CD4-positive, alpha-beta T cell treated with Interleukin-4 for 4 hours (primary cell): ENCODE measurements around the gene INPP5D.
"Not testable (repeated sequence)": the region's sequence is repeated elsewhere in the genome, so short reads cannot be mapped to it uniquely, and the experiment has no call there.

Experiments
- DNase-seq: peaks from one replicate; pipeline ENCODE4 v3.0.0-alpha.2; 2020

Gene INPP5D

GRCh38 chr2:233147136-233147828 lies 87.1 kb downstream of the INPP5D start:
- no peak for DNase-seq

GRCh38 chr2:233147829-233148167 lies 87.7 kb downstream of the INPP5D start:
- no peak for DNase-seq

- no peak for DNase-seq
These were observed 88.2 kb downstream of the INPP5D start for GRCh38 chr2:233148354-233148753.

GRCh38 chr2:233152541-233152940 lies 92.4 kb downstream of the INPP5D start:
- no peak for DNase-seq

- DNase-seq, result no peak
These were observed 93.1 kb downstream of the INPP5D start for GRCh38 chr2:233153146-233153798.

GRCh38 chr2:233156001-233156400 lies 95.9 kb downstream of the INPP5D start:
- DNase-seq, result no peak

GRCh38 chr2:233156461-233156860 lies 96.3 kb downstream of the INPP5D start:
- DNase-seq, result not testable (repeated sequence)

- DNase-seq, result no peak
These were observed 101.6 kb downstream of the INPP5D start for GRCh38 chr2:233161730-233162129.

- DNase-seq, result no peak
These were observed 102.6 kb downstream of the INPP5D start for GRCh38 chr2:233162770-233163169.

GRCh38 chr2:233163486-233164103 lies 103.5 kb downstream of the INPP5D start:
- no peak for DNase-seq

- DNase-seq, result no peak
These were observed 104.0 kb downstream of the INPP5D start for GRCh38 chr2:233164128-233164635.

- no peak for DNase-seq
These were observed 104.8 kb downstream of the INPP5D start for GRCh38 chr2:233164967-233165366.

- DNase-seq, result no peak
These were observed 105.4 kb downstream of the INPP5D start for GRCh38 chr2:233165543-233165894.

- DNase-seq, result peak; percentile 50
These were observed 105.9 kb downstream of the INPP5D start for GRCh38 chr2:233165895-233166661.

GRCh38 chr2:233168445-233168844 lies 108.3 kb downstream of the INPP5D start:
- DNase-seq, result no peak

GRCh38 chr2:233168919-233169318 lies 108.8 kb downstream of the INPP5D start:
- DNase-seq, result no peak

GRCh38 chr2:233171344-233171743 lies 111.2 kb downstream of the INPP5D start:
- DNase-seq, result no peak

GRCh38 chr2:233173115-233173514 lies 113.0 kb downstream of the INPP5D start:
- no peak for DNase-seq

- DNase-seq, result no peak
These were observed 114.0 kb downstream of the INPP5D start for GRCh38 chr2:233174137-233174536.

GRCh38 chr2:233178994-233179847 lies 119.1 kb downstream of the INPP5D start:
- no peak for DNase-seq

- no peak for DNase-seq
These were observed 119.8 kb downstream of the INPP5D start for GRCh38 chr2:233179848-233180366.

- no peak for DNase-seq
These were observed 123.8 kb downstream of the INPP5D start for GRCh38 chr2:233183869-233184418.
